ENCODE results near the gene FBXO31.

The FBXO31 gene

DNA sequence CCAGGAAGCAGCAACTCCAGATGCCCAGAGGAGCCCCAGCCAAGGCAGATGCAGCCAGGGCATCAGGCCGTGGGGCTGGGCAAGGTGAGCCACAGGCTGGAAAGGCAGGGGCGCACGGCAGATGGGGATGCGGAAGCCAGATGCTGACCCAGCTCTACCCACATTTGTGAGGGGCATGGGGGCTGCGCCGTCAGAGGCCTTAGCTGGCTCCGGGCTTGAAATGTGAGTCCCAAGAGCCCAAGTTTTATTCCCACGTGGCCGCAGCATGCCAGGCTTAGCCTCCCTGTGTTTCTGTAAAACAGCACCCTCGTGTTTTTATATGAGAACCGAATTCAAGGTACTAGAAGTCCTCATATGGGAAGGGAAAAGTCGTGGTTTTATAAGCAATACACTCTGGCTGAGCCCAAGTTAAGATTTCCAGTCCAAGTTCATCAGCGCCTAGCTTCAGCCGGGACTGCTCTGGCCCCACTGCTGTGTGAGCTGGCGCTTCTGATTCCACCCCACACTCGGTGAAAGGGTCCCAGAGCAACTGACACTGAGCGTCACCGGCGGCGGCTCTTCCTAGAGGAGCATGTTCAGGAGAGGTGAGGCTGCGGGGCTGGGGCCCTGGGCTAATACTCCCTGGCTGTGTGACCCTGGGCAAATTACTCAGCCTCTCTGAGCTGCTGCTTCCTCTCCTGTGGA is 59.7 kb downstream of the FBXO31 start:
- DNase-seq, result no peak

DNA sequence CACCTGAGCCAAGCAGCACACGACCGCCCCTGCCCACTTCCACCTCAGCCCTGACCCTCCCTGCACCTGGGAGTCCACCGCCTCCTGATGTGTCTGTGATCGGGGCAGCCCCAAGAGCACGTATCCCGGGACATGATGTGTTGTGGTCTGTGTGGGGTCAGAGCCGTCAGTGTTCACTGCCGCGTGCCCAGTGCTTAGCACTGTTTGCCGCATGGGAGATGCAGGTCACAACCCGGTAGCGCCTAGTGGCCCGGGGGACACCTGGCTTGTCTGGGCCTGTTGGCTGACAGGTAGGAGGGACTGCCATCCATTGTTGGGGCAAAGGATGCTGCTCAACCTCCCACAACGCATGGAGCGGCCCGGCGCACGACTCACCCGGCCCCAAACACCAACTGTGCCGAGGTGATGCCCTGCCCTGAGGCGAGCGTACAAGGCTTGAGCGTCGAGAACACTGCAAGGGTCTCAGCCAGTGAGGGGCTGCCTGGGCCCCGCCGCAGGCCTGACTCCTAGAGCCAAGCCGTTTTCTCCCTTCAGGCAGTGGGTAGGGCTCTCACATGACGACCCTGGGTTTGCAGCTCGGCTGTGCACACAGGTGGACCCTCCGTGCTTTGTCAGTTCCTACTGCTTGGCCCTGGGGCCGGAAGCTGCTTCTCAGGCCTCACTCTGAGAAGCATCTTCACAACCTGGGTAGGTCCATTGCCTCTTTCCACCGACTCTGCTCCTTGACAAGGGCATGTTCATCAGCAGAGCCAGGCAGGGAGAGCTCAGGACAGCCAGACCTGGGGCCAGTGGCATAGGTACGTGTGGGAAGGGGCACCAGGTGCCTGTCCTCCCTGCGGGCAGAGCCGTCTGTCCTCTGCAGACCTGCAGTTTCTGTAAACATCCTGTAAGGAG is 60.5 kb downstream of the FBXO31 start:
- DNase-seq, result no peak

DNA sequence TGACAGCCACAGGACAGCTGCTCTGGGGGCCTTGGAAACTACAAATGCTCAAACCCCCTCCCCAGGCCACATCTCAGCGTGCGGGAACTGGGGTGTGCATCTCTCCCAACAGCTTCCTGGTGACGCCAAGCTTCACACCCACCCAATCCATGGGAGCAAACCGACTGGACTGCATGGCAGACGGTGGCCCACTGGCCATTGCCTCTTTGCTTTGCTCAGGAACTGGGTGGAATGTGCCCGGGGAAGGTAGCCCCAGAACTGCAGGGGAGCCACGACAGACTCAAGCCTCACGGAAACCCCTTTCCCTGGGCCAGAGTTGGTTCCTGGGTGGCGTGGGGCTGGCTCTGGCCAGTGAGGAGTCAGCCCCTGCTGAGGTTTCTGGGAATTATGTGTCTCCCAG is 61.2 kb downstream of the FBXO31 start:
- no peak for DNase-seq

DNA sequence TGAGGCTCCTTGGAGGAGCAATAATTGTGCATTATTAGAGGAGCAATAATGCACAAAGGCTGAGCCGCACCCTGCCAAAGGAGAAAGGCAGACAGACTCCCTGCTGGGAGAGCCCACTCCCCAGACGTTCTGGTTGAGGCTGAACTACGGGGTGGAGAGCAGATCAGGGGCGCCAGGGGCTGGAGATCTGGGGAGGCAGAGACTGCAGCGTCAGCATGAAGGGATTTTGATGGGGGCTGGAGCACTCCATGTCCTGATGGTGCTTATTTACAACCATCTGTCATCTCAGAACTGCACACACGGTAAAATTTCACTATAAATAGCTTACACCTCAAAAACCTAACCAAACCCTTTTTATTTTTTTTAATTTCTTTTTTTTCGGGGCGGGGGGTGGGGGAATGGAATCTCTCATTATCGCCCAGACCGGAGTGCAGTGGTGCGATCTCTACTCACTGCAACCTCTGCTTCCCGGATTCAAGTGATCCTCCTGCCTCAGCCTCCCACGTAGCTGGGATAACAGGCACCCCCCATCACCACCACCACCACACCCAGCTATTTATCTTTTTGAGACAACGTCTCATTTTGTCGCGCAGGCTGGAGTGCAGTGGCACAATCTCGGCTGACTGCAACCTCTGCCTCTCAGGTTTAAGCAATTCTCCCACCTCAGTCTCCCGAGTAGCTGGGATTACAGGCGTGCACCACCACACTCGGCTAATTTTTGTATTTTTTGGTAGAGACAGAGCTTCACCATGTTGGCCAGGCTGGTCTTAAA is 62.1 kb downstream of the FBXO31 start:
- DNase-seq, result peak; percentile 56

DNA sequence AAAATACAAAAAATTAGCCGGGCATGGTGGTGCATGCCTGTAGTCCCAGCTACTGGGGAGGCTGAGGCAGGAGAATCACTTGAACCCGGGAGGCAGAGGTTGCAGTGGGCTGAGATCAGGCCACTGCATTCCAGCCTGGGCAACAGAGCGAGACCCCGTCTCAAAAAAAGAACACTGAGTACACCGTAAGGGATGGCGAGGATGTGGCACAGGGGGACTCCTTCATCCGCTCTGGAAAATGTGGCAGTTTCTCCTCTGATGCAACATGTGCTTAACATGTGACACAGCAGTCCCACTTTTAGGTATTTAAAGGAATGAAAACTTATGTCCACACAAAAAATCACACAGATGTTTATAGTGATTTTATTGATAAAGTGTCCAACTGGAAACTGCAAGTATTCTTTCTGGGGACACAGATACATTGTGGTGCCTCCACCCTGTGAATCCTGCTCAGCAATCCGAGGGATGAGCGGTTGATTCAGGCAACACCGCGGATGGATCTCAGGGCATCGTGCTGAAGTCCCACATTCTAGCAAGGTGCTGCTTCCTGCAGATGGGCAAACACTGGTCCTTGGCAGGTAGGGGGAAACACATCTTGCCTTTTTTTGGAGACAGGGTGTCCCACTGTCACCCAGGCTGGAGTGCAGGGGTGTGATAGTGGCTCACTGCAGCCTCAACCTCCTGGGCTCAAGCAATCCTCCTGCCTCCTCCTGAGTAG is 62.9 kb downstream of the FBXO31 start:
- no peak for DNase-seq

DNA sequence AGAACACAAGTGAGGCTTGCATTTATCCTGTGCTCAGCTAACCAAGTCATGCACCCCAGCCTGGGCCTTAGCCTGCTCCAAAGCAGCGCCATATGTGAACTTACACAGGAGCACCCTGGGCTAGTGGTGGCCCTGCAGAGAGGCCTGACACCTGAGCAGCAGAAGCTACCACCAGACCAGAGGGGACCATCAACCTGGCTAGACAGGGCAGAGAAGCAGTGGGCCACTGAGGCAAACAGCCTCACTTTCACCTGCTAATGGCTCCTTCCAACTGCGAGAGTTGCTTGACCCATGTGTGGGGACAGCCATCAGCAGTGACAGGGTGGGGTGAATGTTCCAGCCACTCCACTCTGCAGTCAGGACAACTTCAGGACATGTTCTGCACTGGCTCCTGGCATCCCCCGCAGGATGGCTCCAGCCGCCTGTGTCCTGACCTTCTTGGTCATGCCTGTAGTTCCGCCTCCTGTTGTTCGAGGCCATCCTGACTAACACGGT is 63.5 kb downstream of the FBXO31 start:
- no peak for DNase-seq

DNA sequence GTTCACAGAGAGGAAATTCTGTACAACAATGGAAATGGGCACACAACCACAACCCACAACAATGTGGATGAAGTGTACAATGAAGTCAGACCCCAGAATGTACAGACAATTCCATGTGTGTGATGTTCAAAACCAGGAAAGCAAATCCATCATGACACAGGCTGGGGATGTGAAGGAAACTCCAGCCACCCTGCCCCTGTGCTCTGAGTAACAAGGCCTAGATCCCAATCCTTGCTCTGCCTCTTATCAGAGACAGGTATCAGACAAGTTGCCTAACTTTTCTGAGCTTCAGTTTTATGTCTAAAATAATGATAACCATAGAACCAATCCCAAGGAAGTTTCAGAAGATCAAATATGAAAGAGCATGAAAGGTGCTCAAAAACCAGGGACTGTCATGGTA is 64.6 kb downstream of the FBXO31 start:
- no peak for DNase-seq

DNA sequence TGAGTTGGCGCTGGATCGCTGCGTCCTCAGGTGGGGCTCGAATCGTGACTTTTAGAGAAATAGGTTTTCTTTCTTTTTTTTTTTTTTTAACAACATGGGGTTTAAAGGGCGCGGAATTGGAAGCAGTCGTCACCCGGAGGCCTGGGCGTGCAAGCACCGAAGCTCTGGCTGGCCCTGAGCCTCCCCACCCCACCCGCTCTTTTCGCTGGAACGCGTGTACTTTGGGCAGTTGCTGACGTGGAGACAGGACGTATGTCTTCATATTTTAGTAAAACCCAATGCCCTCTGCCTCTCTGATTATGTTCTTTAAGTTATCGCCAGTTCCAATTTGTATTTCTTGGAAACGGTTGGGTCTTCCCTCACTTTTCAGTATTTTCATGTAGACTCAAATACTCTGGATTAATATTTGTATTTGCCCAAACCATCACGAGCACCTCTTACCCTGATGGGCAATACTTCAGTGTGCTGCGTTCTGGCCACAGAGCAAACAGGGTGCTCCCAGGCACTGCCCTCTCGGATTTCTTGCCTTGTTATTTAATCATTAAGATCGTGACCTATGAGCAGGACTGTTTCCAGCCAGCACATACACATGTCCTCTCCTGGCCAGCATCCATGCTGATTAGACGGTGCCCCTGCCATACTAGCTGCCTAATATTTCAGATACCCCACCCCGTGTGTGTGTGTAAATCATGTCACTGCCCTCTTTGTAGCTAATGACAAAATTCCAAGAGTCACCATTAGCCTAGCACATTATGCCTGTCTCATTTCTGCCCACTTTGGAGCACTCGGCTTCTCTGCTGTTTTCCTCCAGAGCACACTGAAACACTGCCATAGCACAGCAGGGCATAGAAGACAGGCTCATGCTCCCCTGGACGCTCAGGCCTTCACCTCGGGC is 65.6 kb downstream of the FBXO31 start:
- DNase-seq, result no peak

DNA sequence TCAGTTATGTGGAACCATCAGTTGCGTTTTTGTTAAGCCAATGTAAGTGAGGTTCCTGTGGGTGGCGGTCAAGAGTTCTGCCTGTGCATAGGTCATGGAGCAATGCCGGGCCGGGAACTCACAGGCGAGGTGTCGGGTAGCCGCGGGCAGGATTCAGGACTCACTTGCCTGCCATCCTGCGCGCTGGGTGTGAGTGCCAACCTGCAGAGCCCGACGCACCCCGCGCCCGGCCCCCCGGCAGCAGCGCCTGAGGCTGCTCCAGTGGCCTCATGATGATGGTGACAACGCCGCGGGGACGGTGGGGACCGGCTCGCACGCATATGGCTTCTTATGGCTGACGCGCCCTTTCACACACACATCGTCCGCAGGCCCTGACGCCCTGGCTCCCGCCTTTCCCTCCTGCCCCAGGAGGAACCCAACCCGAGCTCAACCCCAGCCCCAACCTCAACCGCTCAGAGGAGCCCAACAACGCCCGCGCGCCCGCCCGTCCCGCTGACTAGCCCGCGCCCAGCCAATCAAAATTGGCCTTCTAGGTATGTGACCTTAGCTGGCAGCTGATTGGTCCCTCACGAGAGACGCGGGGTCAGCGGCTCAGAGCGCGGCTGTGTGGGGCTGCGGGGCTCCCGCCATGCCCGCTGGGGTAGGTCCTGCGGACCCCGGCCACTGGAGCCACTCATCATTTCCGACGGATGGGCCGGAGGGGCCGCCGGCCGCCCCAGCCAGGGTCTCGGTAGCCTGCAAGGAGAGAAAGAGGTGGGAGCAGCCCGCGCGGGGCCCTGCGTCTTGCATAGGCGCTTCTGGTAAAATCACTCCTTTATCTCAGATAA is 66.4 kb downstream of the FBXO31 start, which contains the start of gene C16orf95:
Gene C16orf95, minus strand, starts transcription at position 470 of the 827 bp plus-strand sequence. Its CDS starts 150 bp downstream, at position 320.
- DNase-seq, result peak; percentile 78

DNA sequence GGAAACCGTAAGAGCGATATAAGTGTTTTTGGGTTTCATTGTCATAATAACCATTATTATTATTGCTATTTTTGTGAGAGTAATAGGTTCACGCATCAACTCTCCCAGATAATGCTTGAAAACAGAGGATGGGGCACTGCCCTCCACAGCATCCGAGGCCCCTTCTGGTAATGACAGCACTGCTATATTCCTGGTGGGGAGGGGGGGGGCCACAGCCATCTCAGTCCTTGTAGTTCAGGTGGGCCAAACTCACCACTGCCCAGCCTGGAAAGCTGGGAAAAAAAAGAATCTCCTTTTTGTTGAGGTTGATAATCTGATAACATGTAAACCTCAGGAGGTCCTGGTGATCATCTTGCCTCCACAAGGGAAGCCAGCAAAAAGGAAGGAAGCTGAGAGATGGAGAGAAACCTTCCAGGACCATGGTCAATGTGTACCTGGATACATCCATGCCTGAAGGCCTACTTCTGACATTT is 67.1 kb downstream of the FBXO31 start:
- no peak for DNase-seq

DNA sequence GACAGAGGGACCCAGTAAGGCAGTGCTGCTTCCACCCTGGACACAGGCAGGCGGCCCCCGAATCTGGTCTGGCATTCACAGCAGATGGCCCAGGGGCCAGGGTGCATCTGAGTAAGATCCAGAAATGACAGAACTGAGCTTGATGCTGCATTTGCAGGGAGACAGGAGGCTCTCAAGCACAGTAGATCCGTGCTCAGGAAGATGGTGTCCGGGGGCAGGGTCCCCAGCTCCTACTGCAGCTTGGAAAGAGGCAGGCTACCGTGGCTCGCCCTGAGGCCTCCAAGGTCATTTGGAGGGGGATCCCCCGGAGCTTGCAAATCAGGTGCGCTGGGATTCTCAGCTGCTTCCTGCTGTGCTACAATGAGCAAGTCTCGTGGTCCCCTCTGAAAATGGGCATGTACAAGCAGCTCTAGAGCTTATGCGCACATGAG is 68.6 kb downstream of the FBXO31 start:
- peak; percentile 85 for DNase-seq

DNA sequence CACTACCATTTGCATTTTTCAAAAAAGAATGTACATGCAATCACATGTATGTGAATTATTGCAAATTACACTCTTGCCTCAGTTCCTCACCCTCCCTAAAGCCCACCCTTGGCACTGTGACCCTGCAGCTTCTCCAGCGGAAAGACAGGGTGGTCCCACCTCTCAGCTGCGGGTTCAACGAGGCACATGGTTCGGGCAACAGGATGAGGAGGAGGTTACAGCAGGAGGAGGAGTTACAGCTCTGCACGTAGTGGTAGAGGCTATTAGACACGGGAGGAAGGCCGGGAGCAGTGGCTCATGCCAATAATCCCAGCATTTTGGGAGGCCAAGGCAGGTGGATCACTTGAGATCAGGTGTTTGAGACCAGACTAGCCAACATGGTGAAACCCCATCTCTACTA is 71.6 kb downstream of the FBXO31 start:
- DNase-seq, result no peak

DNA sequence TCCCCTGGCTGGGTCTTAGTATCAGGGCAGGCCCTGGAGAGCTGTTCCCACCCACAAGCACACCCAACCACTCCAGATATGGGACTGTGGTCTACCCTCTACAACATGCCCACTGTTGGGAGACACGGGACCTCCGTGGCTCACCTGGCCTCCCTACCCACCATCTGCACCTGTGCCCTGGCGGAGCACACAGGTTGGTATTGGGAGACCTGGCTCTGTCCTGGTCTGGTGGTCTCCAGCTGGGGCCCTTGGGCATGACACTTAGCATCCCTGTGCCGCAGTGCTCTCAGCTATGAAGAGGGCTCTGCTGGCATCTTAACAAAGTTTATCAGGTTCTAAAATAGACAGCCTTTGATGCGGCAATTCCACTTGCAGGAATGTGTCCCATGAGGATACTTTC is 72.2 kb downstream of the FBXO31 start:
- no peak for DNase-seq

DNA sequence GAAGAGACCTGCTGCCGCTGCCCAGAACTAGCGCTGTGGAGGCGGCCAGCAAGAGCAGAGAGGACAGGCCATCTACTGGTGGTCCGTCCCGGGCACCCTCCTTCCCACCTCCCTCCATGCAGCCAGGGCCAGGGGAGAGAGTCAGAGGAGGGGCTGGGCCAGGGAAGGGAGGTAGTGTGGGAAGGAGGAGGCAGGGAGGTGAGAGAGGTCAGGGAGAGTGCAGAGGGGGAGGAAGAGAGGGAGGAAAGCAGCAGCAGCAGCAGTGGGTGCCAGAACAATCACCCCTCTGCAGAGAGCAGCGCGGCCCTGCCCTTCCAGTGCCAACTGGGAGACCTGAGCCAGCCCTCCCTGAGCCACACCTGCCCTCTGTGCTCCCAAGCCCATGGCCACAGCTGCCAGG is 73.0 kb downstream of the FBXO31 start:
- DNase-seq, result no peak

DNA sequence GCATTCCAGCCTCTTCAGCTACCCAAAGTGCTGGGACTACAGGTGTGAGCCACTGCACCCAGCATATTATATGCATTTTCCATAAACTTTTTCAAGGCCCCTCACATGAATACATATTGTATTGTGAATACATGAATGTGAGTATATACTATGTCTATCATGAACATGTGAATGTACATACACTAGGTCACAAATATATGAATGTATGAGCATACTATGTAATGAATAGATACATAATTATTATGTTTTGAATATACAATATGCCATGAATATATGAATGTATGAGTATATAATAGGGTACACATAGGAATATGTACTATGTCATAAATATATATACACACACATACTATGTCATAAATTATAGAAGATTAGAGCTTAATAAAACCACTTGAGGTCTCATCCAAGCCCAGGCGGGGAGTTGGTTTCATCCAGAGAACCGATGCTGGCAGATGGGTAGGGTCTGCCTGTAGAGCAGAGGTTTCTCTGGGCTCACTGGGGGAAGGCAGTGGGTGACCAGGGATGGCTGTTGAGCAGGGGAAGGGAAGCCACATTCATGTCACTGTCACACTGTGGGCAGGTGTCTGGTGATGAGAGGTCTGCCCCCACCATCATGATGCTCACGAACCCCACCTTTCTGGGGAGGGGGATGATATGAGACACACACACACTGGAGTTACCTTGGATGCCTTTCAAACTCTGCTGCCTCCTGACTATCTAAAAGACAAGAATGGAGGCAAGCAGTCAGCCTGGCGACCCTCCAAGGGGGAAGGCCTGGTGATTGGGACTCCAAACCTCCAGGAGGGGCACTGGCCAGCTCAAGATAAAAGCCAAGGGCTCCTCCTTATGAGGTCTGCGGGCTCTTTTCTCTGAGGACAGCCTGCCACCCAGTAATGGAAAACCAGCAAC is 73.7 kb downstream of the FBXO31 start:
- no peak for DNase-seq

DNA sequence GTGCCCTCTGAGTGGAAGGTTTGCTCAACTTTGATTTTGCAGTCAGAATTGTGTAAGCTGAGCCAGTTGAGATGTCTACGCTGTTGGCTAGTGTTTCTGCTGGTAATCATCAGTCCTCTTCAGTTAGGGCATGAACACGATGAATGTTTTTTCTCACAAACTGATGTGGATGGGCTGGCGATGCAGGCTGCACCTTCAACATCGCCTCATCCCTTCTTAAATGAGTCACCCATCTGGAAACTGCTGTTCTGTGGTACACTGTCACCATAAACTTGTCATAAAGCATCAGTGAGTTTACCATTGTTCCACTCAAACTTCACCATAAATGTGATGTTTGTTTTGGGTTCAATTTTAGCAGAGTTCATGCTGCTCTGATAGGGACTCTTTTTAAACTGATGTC is 74.8 kb downstream of the FBXO31 start:
- DNase-seq, result no peak

DNA sequence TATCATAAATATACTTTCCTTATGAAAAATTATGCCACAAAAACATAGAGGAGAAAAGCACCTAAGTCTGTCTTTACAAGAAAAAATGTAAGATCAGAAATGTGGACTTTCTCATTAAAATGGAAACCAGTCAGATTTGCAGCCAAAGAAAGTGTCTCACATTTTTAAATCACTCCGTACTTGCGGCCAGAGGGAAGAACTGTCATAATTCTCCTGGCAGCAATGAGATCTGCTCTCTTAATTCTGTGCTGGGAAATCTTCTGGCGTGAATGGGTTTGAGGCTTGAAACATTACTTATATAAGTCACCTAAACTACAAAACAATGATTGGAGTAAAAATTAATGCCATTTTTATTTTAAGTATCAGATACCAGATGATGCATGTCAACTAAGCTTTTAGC is 77.1 kb downstream of the FBXO31 start:
- no peak for DNase-seq

DNA sequence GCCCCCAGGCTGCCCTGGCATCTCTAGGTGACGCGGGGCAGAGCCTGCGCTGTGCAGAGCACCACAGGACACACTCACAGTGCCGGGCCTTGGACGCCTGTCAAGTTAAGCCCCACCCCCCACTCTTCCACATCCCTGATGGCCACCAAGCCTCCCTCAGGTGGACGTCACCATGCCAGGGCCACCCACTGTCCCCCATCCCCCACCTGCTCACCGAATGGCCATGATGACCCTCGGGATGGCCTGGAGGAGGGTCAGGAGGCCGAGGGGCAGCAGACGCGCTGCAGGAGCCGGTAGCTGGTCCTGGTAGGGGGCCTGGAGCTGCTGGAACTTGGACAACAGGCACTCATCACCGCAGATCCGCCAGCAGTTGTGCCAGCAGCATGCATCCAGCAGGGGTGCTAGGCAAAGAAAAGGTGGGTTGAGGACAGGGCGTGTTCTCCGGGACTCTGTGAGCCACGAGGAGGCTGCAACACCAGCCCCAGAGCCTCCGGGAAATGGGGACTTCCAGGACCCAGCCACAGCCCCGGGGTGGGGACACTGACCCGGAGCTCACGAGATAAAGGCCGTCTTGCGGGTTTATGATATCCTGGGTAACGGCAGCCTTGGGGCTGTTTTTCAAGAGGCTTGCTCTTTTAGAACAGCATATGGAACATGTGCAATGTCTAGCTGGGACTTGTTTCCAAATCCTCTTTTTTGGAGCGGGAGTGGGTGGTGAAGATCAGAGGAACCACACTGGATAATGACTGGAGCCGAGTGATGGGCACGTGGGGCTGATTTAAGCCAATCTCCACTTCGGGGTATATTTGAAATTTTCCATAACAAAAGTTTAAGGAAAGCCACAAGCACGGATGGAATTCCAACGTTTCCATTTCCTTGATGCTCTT is 77.8 kb downstream of the FBXO31 start:
- peak; percentile 11 for DNase-seq
